GM12892 (cell line): ENCODE results near the gene PFN1.

Experiments
- POLR2A ChIP-seq: IDR thresholded peaks from 2 replicates; pipeline ENCODE4 v1.6.1; 2011; ENCODE audit warnings: low read depth, low read length, control low read depth
- POLR2AphosphoS5 ChIP-seq: IDR thresholded peaks from 2 replicates; pipeline ENCODE4 v1.6.1; 2011; ENCODE audit warnings: low read depth, low read length, control low read depth
- TAF1 ChIP-seq: IDR thresholded peaks from 2 replicates; pipeline ENCODE4 v1.6.1; 2011; ENCODE audit warnings: low read depth, mild to moderate bottlenecking, control low read depth, low read length, borderline replicate concordance

- no peak for TF ChIP-seq POLR2A
- no peak for TF ChIP-seq POLR2AphosphoS5
- no peak for TF ChIP-seq TAF1
These were observed 24.4 kb upstream of the PFN1 start for GRCh38 chr17:4972752-4973151.
